ENCODE measurements around the gene NBPF6.

- TF ChIP-seq TAF1 (IDR thresholded peaks at IDR 0.05; ENCODE audit: low read depth, low read length) (no peak), POLR2A (IDR thresholded peaks at IDR 0.05; ENCODE audit: low read depth, low read length) (no peak), POLR2AphosphoS5 (IDR thresholded peaks at IDR 0.05; ENCODE audit: low read depth, low read length) (no peak), POU2F2 (IDR thresholded peaks at IDR 0.05; ENCODE audit: low read depth, low read length) (no peak), PAX5 (IDR thresholded peaks at IDR 0.05; ENCODE audit: insufficient read depth, low read length, severe bottlenecking) (no peak)
Observed at GRCh38 chr1:108513044-108513415, 62.9 kb downstream of the NBPF6 start.
